Measurements from ENCODE around the gene UBE4A. TPM values are rescaled to one million over a fixed set of nuclear protein-coding genes. Genes with fewer than 3 reads are reported as not detected.

Gene UBE4A
- total RNA-seq, 1 donor from 2014 or later = 40.0 TPM

DNA sequence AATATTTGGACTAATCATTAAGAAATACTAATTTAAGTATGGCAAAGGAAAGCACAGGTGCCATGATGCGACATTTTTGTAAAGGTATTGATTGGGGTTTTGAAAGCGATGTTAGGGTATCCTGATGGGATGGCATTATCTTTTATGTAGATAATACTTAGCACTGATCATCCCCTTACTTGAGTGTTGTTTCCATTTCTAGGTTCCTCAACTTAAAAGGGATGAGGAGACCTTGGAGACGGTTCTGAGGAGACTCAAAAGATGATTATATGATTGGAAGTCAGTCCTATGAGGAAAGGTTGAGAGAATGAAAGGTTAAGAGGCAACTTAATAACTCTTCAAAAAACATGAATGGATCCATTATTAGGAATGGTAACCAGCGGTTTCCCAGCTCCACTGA, 88.0 kb downstream of the UBE4A start:
- Histone ChIP-seq H3K27ac (no peak overlapping the region), H3K9me3 (no peaks in the 10 kb centered on the region), H3K27me3 (no peaks in the 10 kb centered on the region), H3K4me3 (no peak overlapping the region), H3K36me3 (no peaks in the 10 kb centered on the region), H3K4me1 (peaks cover 28% of the 10 kb centered on the region)
- intact Hi-C loops (cut with DNase I) = no loop called here
- ATAC-seq (no peak), DNase-seq (no peak)
- TF ChIP-seq, protein P1, sequence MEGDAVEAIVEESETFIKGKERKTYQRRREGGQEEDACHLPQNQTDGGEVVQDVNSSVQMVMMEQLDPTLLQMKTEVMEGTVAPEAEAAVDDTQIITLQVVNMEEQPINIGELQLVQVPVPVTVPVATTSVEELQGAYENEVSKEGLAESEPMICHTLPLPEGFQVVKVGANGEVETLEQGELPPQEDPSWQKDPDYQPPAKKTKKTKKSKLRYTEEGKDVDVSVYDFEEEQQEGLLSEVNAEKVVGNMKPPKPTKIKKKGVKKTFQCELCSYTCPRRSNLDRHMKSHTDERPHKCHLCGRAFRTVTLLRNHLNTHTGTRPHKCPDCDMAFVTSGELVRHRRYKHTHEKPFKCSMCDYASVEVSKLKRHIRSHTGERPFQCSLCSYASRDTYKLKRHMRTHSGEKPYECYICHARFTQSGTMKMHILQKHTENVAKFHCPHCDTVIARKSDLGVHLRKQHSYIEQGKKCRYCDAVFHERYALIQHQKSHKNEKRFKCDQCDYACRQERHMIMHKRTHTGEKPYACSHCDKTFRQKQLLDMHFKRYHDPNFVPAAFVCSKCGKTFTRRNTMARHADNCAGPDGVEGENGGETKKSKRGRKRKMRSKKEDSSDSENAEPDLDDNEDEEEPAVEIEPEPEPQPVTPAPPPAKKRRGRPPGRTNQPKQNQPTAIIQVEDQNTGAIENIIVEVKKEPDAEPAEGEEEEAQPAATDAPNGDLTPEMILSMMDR (IDR thresholded peaks at IDR 0.05) = no peak

DNA sequence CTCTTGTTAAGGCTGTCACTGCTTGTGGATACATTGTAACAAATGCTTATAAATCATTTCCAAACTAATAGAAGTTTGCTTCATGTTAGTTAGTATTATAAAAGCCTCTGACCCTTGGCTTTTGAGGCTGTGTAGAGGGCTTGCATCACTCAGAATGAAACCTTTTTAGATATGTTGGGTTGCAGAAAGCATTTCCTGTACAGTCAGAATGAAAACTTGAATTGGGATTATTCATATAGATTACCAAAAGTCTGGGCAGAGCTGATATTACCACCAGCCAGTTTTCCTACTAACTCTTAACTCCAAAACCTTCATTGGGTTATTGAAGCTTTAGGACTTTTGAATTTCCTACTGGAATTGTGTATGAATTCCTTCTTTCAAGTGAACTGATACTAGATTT, 88.9 kb downstream of the UBE4A start:
- Histone ChIP-seq H3K9me3 (no peaks in the 10 kb centered on the region), H3K4me1 (peaks cover 19% of the 10 kb centered on the region), H3K27me3 (no peaks in the 10 kb centered on the region), H3K27ac (no peak overlapping the region), H3K4me3 (no peak overlapping the region), H3K36me3 (no peaks in the 10 kb centered on the region)
- ATAC-seq (no peak), DNase-seq (no peak)
- intact Hi-C loops (cut with DNase I) = no loop called here
- TF ChIP-seq, protein P1 (IDR thresholded peaks at IDR 0.05) = no peak

Other genes starting within 250 kb of the UBE4A start
- 7.2 TPM for gene SCN4B, start 206.8 kb upstream of the UBE4A start, total RNA-seq
- gene SCN2B, start 183.0 kb upstream of the UBE4A start, total RNA-seq = 2.5 TPM
- gene JAML, start 134.6 kb upstream of the UBE4A start, total RNA-seq = 87.9 TPM
- gene MPZL3, start 107.2 kb upstream of the UBE4A start, total RNA-seq = 11.8 TPM
- 119 TPM for gene MPZL2, start 95.3 kb upstream of the UBE4A start, total RNA-seq
- gene CD3E, start 54.9 kb upstream of the UBE4A start, total RNA-seq = 14.5 TPM
- gene CD3D, start 16.9 kb upstream of the UBE4A start, total RNA-seq = 8.5 TPM
- 6.5 TPM for gene CD3G, start 15.3 kb upstream of the UBE4A start, total RNA-seq
- 140 TPM for gene ATP5MG, start 42.0 kb downstream of the UBE4A start, total RNA-seq
- gene KMT2A, start 76.9 kb downstream of the UBE4A start, total RNA-seq = 64.7 TPM
- 1.9 TPM for gene TTC36, start 167.9 kb downstream of the UBE4A start, total RNA-seq
- gene TMEM25, start 171.6 kb downstream of the UBE4A start, total RNA-seq = 26.3 TPM
- 18.2 TPM for gene IFT46, start 206.3 kb downstream of the UBE4A start, total RNA-seq
- gene ARCN1, start 212.8 kb downstream of the UBE4A start, total RNA-seq = 120 TPM
- gene PHLDB1, start 248.0 kb downstream of the UBE4A start, total RNA-seq = 79.6 TPM